HG02763 (cell line): ENCODE measurements around the gene LRRN2.

Source experiments
- ATAC-seq: cut with Tn5 transposase; IDR thresholded peaks from one replicate; pipeline ENCODE4 v1.9.1; 2021; ENCODE audit warnings: mild to moderate bottlenecking, moderate library complexity; ENCODE audit not compliant: unreplicated experiment

LRRN2 gene

GRCh38 chr1:204602871-204603542, 82.5 kb downstream of the LRRN2 start:
- ATAC-seq = no peak

GRCh38 chr1:204602111-204602579, 83.4 kb downstream of the LRRN2 start:
- no peak for ATAC-seq

GRCh38 chr1:204600968-204601367, 84.6 kb downstream of the LRRN2 start:
- no peak for ATAC-seq

- ATAC-seq = no peak
Observed at GRCh38 chr1:204600203-204600602, 85.3 kb downstream of the LRRN2 start.

- no peak for ATAC-seq
Observed at GRCh38 chr1:204599596-204599995, 85.9 kb downstream of the LRRN2 start.

GRCh38 chr1:204599098-204599497, 86.4 kb downstream of the LRRN2 start:
- ATAC-seq = no peak

- no peak for ATAC-seq
Observed at GRCh38 chr1:204598319-204598969, 87.1 kb downstream of the LRRN2 start.

- no peak for ATAC-seq
Observed at GRCh38 chr1:204592246-204592948, 93.1 kb downstream of the LRRN2 start.

GRCh38 chr1:204591473-204592090, 94.0 kb downstream of the LRRN2 start:
- ATAC-seq = no peak

GRCh38 chr1:204589409-204590038, 96.0 kb downstream of the LRRN2 start:
- ATAC-seq = no peak

GRCh38 chr1:204588826-204589225, 96.7 kb downstream of the LRRN2 start:
- no peak for ATAC-seq

- no peak for ATAC-seq
Observed at GRCh38 chr1:204587621-204588020, 97.9 kb downstream of the LRRN2 start.

GRCh38 chr1:204584699-204585372, 100.7 kb downstream of the LRRN2 start:
- no peak for ATAC-seq

GRCh38 chr1:204583909-204584632, 101.5 kb downstream of the LRRN2 start:
- no peak for ATAC-seq

- ATAC-seq = no peak
Observed at GRCh38 chr1:204581759-204582158, 103.8 kb downstream of the LRRN2 start.

- no peak for ATAC-seq
Observed at GRCh38 chr1:204580862-204581261, 104.7 kb downstream of the LRRN2 start.

- ATAC-seq = no peak
Observed at GRCh38 chr1:204579681-204580080, 105.9 kb downstream of the LRRN2 start.

- peak; percentile 71 for ATAC-seq
Observed at GRCh38 chr1:204578867-204579664, 106.5 kb downstream of the LRRN2 start.
